CD4-positive, alpha-beta T cell (primary cell): ENCODE data around the gene ZNRF1. TPM values are rescaled to one million over a fixed set of nuclear protein-coding genes. Genes with fewer than 3 reads are reported as not detected.

Source experiments
- ATAC-seq: fragments of 200-7000 bp; cut with Tn5 transposase; one replicate; pipeline ENCODE4 v1.10.0; 2022; ENCODE audit warnings: mild to moderate bottlenecking; ENCODE audit not compliant: poor library complexity
- CTCF ChIA-PET: fragments of 350-600 bp; sonication (Branson Sonifier 250); formaldehyde crosslinking; loops from one replicate; lab custom pipeline; 2021; ENCODE audit warnings: antibody characterized with exemption, inconsistent platforms; lab: Charles Lee
- POLR2A ChIA-PET: fragments of 350-600 bp; sonication (Branson Sonifier 250); formaldehyde crosslinking; loops from one replicate; lab custom pipeline; 2021; ENCODE audit warnings: antibody characterized with exemption, inconsistent platforms; lab: Charles Lee
- DNase-seq, 14 experiments: peaks; one replicate each; pipeline ENCODE4 v3.0.0-alpha.2; 2013 to 2020; ENCODE audit warnings: mixed read lengths in 2 of 14
- H3K27ac ChIP-seq, 2 donors: one replicate each; pipeline versions ENCODE4 v1.5.1 to v1.7.0; 2013; ENCODE audit warnings: low read length in 2 of 2, low read depth in 1 of 2, mild to moderate bottlenecking in 1 of 2
- H3K27me3 ChIP-seq, 2 experiments: 1 replicate in 1 of 2; 2 replicates in 1 of 2; pipeline versions ENCODE4 v1.6.1 to v1.7.0; 2013; ENCODE audit warnings: low read length in 2 of 2, control low read depth in 1 of 2, mild to moderate bottlenecking in 1 of 2, moderate library complexity in 1 of 2; ENCODE audit not compliant: insufficient read depth in 2 of 2, control insufficient read depth in 1 of 2
- H3K36me3 ChIP-seq: one replicate; pipeline ENCODE4 v1.6.1; 2013; ENCODE audit warnings: low read length, control low read depth; ENCODE audit not compliant: insufficient read depth
- H3K4me1 ChIP-seq: one replicate; pipeline ENCODE4 v1.6.1; 2013; ENCODE audit warnings: low read length, control low read depth; ENCODE audit not compliant: insufficient read depth
- H3K4me3 ChIP-seq: one replicate; pipeline ENCODE4 v1.5.1; 2013; ENCODE audit warnings: mild to moderate bottlenecking, low read length, moderate library complexity
- H3K9me3 ChIP-seq, 2 experiments: 1 replicate in 1 of 2; 2 replicates in 1 of 2; pipeline versions ENCODE4 v1.6.1 to v1.7.0; 2013; ENCODE audit warnings: low read length in 2 of 2, mild to moderate bottlenecking in 2 of 2, control low read depth in 1 of 2, moderate library complexity in 1 of 2; ENCODE audit not compliant: control insufficient read depth in 1 of 2, insufficient read depth in 1 of 2
- H3K27ac Mint-ChIP-seq: one replicate; pipeline ENCODE4 v1.8.0; 2020; ENCODE audit warnings: mixed read lengths
- H3K27me3 Mint-ChIP-seq: one replicate; pipeline ENCODE4 v1.8.0; 2021; ENCODE audit warnings: mixed read lengths
- H3K36me3 Mint-ChIP-seq: one replicate; pipeline ENCODE4 v1.8.0; 2021; ENCODE audit warnings: low read depth, mixed read lengths
- H3K4me1 Mint-ChIP-seq: one replicate; pipeline ENCODE4 v1.8.0; 2021; ENCODE audit warnings: low read depth, mixed read lengths
- H3K4me3 Mint-ChIP-seq: one replicate; pipeline ENCODE4 v1.8.0; 2020; ENCODE audit warnings: mild to moderate bottlenecking, mixed read lengths
- H3K9me3 Mint-ChIP-seq: one replicate; pipeline ENCODE4 v1.8.0; 2020; ENCODE audit warnings: mixed read lengths
- CTCF ChIP-seq: fragments of 200-600 bp; IDR thresholded peaks from one replicate; pipeline ENCODE4 v1.8.0; 2022; ENCODE audit warnings: antibody characterized with exemption, mild to moderate bottlenecking
- intact Hi-C, 2 experiments: fragments of 100-400 bp; cut with DNase I in 1 of 2; cut with micrococcal nuclease in 1 of 2; formaldehyde crosslinking; loops; one replicate each; pipeline versions ENCODE4 v1.15.1 to v1.9.0; 2023 to 2025; cut with DNase I, micrococcal nuclease
- total RNA-seq, 174 experiments: library from RNA in 2 of 174; stranded (reverse) in 2 of 174; gene quantifications; one replicate each; pipeline ENCODE4 v1.2.3 and lab custom pipeline; 2021 to 2026

The ZNRF1 gene
- total RNA-seq, 2 experiments from 2014 or later, result 2.8 to 4.0 TPM

- H3K36me3 ChIP-seq, result no peaks in the 10 kb centered on the region
- POLR2A ChIA-PET, result no interaction called here
- peaks cover 13% of the 10 kb centered on the region for H3K4me1 Mint-ChIP-seq
- ATAC-seq, result no peak
- H3K27ac ChIP-seq, result no peak overlapping the region
- H3K36me3 Mint-ChIP-seq, result no peaks in the 10 kb centered on the region
- H3K9me3 Mint-ChIP-seq, result no peaks in the 10 kb centered on the region
- H3K4me1 ChIP-seq, result peaks cover 9% of the 10 kb centered on the region
- no peak for DNase-seq
- peaks cover 0 to 5% of the 10 kb centered on the region in 2 experiments for H3K9me3 ChIP-seq
- no peak overlapping the region for H3K4me3 ChIP-seq
- no peak overlapping the region for H3K4me3 Mint-ChIP-seq
- CTCF ChIA-PET, result interaction anchor here (0.9 kb wide), 1 partner anchor 19 kb away, joined by 5 read pairs; no protein-coding TSS in a partner anchor
- H3K27me3 Mint-ChIP-seq, result no peaks in the 10 kb centered on the region
- no peak for TF ChIP-seq CTCF
- no peaks in the 10 kb centered on the region for H3K27me3 ChIP-seq
- no peak overlapping the region for H3K27ac Mint-ChIP-seq
- intact Hi-C loops, result no loop called here
Observed at GRCh38 chr16:75130150-75130771, 131.4 kb downstream of the ZNRF1 start.

- peaks cover 13% of the 10 kb centered on the region for H3K4me1 Mint-ChIP-seq
- H3K27ac Mint-ChIP-seq, result no peak overlapping the region
- no peak for ATAC-seq
- no peak overlapping the region for H3K4me3 Mint-ChIP-seq
- Histone ChIP-seq H3K27ac (no peak overlapping the region), H3K9me3 (peaks cover 0 to 5% of the 10 kb centered on the region in 2 experiments), H3K36me3 (no peaks in the 10 kb centered on the region), H3K4me3 (no peak overlapping the region), H3K4me1 (peaks cover 9% of the 10 kb centered on the region), H3K27me3 (no peaks in the 10 kb centered on the region)
- CTCF ChIA-PET, result no interaction called here
- intact Hi-C loops, result no loop called here
- H3K27me3 Mint-ChIP-seq, result no peaks in the 10 kb centered on the region
- TF ChIP-seq CTCF, result no peak
- POLR2A ChIA-PET, result no interaction called here
- no peak for DNase-seq
- no peaks in the 10 kb centered on the region for H3K9me3 Mint-ChIP-seq
- H3K36me3 Mint-ChIP-seq, result no peaks in the 10 kb centered on the region
Observed at GRCh38 chr16:75131081-75131480, 132.3 kb downstream of the ZNRF1 start.

GRCh38 chr16:75138233-75138632, 139.4 kb downstream of the ZNRF1 start:
- H3K36me3 ChIP-seq, result no peaks in the 10 kb centered on the region
- no peak overlapping the region for H3K4me3 ChIP-seq
- H3K4me1 ChIP-seq, result peaks cover 6% of the 10 kb centered on the region
- no peaks in the 10 kb centered on the region for H3K9me3 ChIP-seq
- H3K27ac ChIP-seq, result no peak overlapping the region
- POLR2A ChIA-PET, result no interaction called here
- H3K27me3 ChIP-seq, result no peaks in the 10 kb centered on the region
- Mint-ChIP-seq H3K27ac (no peak overlapping the region), H3K9me3 (no peaks in the 10 kb centered on the region), H3K4me1 (peaks cover 7% of the 10 kb centered on the region), H3K27me3 (peaks cover 7% of the 10 kb centered on the region), H3K36me3 (no peaks in the 10 kb centered on the region), H3K4me3 (no peak overlapping the region)
- CTCF ChIA-PET, result interaction anchor here (1.0 kb wide), 1 partner anchor 170 kb away, joined by 3 read pairs; no protein-coding TSS in a partner anchor
- DNase-seq, result no peak
- intact Hi-C loops, result no loop called here
- no peak for TF ChIP-seq CTCF
- no peak for ATAC-seq
